M059J (cell line): ENCODE results near the gene SRM. TPM values are rescaled to one million over a fixed set of nuclear protein-coding genes. Genes with fewer than 3 reads are reported as not detected.
"Not testable (repeated sequence)": the region's sequence is repeated elsewhere in the genome, so short reads cannot be mapped to it uniquely, and the experiment has no call there.

Source experiments
- DNase-seq: peaks from one replicate; pipeline ENCODE4 v3.0.0-alpha.2; 2012; ENCODE audit warnings: low read depth
- total RNA-seq: library from RNA; depleted of rRNA; stranded (reverse); fragments of >200 nt; shearing (Covaris generic); gene quantifications from 2 replicates; pipeline ENCODE4 v1.2.3, GENCODE V29; 2014

The SRM gene
- total RNA-seq, 1 experiment from 2014 or later: 83.2 TPM

DNA sequence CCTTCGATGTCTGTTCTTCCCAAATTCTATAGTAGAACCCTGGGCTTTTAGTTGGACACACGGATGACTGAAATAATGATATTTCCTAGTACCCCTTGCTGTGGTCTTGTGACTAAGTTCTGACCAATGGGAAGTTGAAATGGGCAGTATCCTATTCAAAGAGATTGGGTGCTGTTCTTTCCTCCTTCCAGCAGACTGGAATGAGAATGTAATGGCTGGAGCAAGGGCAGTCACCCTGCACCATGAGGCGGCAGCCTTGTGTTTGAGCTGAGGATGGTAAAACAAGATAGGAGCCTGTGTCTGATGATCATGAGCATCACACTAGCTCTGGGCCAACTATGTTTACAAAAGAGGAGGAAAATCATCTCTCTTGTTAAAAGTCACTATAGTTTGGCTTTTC lies 5.1 kb upstream of the SRM start:
- DNase-seq: no peak

DNA sequence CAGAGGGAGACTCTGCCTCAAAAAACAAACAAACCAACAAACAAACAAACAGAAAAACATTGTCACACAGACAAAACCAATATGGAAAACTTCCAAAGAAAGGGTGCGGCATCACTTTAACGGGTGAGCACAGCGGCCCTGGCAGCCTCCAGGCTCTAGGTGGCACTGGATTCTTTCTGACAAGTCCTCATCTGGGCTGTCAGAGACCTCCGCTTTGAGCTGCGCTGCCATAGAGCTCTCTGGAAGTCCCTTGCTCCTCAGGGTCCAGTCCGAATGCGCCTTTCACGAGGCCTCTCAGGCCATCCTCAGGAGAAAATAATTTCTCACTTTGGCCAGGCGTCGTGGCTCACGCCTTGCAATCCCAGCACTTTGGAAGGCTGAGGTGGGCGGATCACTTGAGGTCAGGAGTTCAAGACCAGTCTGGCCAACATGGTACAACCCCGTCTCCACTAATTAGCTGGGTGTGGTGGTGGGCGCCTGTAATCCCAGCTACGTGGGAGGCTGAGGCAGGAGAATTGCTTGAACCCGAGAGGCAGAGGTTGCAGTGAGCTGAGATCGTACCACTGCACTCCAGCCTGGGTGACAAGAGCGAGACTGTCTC lies 4.2 kb upstream of the SRM start:
- peak; percentile 29 for DNase-seq

DNA sequence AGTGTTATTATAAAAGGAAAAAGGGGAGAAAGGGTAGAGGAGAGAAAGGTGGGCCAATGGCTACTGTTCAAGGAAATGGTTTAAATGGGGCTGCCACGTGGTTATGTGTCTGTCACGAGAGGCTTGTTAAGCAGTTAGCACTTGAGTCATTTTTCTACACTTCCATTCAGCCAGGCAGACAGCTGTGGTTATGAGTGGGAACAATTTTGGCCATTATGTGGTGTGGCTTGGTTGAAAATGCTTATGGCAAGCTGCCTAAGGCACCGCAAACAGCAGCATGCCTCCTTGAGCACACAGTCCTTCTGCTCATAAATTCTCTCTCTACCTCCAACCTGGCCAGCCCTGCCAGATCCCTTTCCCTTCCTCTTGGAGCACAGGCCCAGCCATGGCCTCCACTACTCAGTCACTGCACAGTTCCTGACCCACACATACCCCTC lies 3.2 kb upstream of the SRM start:
- DNase-seq: peak; percentile 95

DNA sequence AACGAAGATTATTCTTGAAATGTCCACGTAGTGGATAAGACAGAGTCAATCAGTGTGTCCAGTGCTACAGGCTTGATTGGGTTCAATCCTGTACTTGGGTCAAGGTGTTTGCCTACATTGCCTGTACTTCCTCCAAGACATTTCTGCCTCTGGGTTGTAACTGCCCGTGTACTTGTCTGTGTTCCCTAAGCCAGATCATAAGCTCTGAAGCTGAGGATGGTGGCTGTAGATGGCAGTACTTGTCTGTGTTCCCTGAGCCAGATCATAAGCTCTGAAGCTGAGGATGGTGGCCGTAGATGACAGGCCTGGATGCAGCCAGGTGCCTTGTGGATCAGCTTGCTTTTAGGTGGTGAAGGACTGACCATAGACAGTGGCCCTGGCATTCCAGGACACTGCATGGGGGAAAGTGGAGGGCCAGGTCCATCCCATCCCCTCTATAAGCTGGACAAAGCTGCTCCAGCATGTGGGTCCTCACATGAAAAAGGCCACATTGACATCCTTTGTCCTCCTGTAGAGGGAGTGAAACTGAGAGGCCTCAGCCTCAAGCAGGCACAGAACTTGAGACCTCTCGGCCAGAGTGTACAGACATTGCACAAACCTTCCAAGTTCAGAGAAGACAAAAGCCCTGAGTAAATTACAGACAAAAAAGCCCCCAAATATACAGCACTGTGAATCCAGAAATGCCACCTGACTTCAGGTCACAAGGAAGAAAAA lies 2.0 kb upstream of the SRM start:
- no peak for DNase-seq

DNA sequence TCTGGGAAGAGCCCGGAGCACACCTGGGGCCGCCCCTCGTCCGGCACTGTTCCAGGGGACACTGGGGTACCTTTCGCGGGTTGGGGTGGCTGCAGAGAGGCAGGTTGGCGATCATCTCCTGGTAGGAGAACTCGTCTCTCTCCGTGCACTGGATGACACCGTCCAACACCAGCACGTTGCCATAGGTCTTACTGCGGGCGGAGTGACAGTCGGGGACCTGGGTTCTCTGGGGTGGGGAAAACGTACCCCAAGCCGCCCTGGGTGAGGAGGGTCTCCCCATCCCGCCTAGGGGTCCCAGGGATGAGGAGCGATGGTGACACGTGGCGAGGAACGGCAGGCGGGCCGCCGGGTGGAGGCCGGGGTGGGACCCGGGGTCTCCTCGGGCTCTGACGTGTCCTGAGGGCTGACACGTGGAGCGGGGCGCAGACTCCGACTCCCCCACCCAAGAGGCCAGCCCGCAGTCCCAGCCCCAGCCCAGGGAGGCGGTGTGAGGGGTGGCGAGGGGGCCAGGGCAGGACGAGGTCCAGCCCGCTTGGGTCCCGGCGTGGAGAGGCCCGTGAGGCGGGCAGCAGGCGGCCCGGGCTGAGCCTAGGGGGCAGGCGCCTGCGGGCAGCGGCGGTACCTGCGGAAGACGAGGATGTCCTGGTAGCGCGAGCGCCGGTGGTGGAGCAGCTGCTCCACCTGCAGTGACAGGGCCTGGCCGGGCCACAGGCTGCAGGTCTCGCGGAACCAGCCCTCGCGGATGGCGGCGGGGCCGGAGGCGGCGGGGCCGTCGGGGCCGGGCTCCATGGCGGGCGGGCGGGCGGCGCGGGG lies 457 bp downstream of the SRM start:
- peak; percentile 30 for DNase-seq

DNA sequence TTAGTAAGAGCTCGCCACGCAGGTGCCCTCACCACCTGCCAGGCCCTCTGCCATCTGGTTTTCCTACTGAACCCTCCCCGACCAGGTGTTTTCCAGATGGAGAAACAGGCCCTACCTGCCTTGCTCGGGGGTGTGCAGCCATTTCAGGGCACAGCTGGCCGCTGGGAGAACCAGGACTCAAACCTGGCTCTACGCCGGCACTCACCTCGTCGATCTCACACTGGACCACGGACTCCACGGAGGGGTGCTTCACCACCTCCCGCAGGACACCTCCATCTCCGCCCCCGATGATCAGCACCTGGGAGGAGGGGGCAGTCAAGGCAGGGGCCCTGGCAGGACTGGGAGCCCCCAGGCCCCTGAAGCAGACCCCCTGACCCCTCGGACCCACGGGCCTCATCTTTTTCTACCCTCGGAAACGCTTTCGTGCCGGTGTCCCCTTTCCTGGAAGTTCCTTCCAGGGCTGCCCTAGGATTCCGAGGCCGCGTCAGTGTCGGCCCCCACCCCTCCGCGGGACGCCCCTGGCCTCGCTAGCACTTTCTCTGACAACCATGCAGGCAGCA lies 1.1 kb downstream of the SRM start:
- DNase-seq: no peak

DNA sequence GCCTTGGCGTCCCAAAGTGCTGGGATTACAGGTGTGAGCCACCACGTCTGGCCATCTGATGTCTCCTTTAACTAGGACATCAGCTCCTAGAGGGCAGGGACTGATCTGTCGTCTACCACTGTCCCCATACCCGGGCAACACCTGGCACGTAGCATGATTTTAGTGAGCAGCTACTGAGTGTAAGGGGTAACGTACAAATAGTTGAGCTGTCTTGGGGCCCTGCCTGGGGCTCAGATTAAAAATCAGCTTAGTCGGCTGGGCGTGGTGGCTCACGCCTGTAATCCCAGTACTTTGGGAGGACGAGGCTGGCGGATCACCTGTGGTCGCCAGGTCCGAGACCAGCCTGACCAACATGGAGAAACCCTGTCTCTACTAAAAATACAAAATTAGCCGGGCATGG lies 1.8 kb downstream of the SRM start:
- no peak for DNase-seq

DNA sequence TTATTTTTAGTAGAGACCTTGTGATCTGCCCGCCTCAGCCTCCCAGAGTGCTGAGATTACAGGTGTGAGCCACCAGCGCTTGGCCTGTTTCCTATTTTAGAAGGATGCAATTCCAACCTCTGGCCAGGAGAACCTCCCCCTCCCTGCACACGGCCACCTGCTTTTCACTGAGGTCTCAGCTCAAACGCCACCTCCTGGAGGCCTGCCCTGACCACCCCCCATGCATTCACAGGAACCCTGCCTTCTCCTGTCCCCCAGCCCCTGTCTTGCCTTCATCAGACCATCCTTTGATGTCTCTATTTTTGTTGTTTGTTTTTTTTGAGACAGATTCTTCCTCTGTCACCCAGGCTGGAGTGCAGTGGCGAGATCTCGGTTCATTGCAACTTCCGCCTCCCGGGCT lies 2.3 kb downstream of the SRM start:
- no peak for DNase-seq

DNA sequence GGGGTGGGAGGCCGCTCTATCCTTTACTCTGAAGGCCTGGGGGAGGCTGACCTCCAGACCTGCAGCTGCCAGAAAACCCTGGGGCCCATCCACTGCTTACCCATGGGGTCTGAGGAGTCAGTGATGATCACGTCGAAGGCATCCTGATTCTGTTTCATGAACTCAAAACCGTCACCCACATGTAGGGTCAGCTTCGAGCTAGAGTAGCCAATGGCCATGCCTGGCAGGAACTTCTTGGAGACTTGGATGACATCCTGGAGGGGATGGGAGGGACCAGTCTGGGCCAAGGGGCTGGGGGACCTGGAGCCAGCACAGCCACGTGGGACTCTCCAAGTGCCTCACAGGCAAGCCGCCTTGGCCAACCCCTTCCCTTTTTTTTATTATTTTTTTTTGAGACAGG lies 3.3 kb downstream of the SRM start:
- no peak for DNase-seq

DNA sequence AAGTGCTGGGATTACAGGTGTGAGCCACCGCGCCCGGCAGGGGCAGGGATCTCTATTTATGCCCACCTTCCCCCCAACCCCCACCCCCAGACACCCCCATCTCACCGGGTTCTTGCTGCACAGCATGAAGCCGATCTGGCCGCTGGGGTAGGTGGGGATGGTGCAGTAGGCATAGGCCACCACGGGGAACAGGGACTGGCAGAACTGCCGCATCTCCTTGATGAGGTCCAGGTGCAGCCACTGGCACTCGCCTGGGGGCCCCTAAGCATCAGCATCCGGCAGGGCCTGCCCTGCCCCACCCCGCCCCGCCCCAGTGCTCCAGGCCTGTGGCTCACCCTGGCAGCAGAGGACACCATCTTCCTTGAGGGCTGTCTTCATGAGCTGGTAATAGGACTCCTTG lies 4.1 kb downstream of the SRM start:
- DNase-seq: no peak

DNA sequence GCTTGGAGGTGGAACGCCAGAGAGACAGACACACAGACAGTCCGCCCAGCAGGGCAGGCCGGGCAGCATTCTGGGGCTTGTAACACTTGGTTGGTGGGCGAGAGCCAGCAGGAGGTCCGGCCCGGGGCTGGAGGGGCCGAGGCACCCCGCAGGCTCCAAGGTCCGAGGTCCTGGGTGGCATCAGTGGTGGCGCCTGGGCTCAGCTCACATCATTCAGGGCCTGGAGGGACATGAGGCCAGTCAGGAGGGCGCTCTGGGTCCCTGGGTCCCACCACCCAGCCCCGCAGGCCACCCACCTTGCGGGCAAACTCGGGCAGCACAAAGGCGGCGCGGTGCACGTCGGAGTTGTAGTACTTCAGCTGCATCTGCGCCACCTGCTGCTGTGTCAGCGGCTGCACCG lies 5.2 kb downstream of the SRM start:
- no peak for DNase-seq

DNA sequence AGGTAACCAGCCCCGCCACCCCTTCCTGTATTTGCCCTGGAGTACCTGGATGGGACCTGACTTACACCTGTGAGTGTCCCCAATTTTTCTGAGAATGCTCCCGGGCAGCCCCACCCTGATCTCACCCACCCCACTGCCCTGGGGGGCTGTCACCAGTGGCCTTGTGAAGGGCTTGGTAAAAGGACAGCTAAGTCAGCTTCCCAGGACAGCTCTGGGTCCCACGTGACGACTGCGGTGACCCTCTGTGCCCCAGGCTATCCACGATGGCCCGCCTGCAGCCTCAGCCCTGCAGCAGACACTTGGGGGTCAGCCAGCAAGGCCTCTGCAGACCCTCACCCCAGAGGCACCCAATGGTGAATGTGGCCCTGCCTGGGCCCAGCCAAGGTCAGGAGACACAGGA lies 5.6 kb downstream of the SRM start:
- DNase-seq: no peak

DNA sequence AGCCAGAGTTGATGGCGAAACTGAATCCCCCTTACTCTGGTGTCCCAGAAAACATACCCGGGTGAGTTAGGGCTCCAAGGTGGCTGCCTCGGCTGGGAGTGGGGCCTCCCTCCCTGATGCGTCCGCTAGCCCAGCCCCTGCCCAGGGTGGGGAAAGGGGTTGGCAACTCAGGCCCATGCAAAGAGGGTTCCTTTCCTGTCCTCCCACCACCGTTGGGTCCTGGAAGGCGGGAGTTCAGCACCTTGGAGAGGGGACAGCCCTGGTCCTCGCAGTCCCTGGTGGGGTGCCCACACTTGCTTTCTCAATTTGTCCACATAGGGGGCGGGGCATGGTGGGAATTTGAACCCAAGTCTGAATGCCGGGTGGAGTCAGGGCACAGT lies 6.1 kb downstream of the SRM start:
- peak; percentile 21 for DNase-seq

DNA sequence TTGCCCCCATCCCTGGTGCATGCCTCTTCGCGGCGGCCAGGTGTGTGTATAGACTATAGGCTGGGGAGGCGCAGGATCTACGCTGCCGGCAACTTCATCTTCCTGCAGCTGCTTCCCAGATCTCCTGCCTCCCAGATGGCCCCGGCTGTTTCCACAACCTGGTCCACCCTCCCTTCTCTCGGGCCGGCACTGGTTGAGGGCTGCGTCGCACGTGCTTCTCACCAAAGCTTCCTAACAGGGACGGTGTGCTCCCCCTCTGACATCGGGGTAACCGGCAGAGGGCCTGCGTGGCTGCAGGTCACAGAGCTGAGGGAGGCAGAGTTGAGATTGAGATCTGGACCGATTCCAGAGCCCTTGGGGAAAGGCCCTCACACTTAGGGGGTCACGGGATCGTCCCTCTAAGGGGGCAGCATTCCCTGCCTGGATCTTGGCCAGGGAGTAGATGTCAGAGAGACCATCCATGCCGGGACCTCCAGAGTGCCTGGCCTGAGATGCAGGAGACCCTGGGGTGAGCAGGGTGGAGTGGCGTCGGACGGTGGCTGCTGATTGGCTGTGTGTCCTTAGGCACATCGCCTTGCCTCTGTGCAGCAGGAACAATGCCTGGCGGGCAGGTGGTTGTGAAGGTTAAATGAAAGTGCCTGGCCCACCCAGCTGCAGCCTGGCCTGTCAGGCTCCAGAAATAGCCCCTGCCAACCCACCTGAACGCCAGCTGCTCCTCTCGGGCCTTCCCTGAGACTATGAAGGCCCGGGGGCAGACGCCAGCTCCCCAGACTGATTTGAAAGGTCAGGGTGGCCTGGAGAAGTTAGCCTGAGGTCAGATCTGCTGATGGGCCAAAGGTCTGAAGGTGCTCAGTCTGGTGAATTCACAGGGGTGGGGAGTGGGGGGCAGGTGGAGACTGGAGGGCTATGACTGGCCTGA lies 6.7 kb downstream of the SRM start:
- DNase-seq: no peak

DNA sequence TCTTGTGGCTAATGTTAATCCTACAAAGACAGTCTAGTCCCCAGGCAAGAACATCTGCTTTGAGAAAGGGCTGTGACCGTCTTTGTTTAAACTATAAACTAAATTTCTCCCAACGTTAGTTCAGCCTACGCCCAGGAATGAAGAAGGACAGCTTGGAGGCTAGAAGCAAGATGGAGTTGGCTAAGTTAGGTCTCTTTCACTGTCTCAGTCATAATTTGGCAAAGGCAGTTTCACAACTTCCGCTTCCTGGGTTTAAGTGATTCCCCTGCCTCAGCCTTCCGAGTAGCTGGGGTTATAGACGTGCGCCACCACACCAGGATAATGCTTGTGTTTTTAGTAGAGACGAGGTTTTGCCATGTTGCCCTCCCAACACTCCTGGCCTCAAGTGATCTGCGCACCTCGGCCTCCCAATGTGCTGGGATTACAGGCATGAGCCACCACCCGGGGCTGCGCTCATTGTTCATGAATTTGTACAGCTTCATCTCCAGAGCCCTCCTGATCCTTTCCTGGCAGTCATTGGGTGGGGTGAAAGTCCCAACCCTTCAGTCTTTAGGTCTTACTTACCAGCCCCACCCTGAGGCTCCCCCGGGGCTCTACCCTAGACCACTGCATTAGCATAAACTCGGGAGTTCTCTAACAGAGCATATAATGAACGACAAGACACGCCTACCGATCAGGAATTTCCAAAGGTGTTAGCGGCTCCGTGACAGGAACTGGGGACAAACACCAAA lies 7.9 kb downstream of the SRM start:
- no peak for DNase-seq

DNA sequence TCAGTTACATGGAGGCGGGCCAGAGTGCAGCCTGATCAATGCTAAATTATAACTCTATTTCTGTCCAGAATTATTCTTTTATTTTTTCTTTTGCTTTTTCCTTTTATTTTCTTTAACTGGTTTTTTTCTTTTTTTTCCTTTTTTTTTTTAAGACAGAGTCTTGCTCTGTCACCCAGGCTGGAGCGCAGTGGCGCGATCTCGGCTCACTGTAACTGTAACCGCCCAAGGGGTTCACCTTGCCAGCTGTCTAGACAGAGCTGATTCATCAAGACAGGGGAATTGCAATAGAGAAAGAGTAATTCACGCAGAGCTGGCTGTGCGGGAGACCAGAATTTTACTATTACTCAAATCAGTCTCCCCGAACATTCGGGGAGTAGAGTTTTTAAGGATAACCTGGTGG lies 8.7 kb downstream of the SRM start:
- not testable (repeated sequence) for DNase-seq

DNA sequence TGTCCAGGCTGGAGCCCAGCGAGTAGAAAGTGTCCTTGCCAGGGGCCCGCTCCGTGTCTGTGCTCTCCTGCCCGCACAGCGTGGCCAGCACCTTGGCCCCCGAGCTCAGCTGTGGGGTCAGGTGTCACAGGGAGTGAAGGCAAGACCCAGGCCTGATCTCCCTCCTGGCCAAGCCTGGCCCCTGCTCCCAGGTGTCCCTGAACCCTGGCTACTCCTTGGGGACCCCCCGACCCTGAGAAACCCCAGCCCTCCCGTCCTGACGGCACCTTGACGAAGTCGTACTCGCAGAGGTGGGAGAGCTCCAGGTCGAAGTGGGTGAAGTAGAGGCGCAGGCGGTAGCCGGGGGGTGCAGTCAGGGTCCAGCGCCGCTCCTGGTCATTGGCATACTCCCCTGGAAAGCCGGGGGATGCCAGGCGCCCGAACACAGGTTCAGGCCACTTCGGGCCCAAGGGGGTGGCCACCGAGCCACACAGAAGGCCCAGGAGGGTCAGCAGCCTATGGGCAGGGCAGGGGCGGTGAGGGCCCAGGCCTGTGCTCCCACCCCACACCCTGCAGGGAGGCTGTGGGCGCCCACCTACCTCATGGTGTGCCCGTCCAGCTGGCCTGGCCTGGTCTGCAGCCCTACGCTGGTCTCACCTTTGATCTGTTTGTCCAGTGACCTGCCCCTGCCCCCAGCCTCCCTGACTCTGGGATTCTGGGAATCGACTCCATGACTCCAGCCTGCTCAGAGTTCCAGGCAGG lies 13.0 kb downstream of the SRM start, which contains the start of gene MASP2:
Gene MASP2 (minus strand): TSS at position 615 of the 741 bp plus-strand sequence. CDS start 32 bp downstream, at position 583.
- DNase-seq: no peak

DNA sequence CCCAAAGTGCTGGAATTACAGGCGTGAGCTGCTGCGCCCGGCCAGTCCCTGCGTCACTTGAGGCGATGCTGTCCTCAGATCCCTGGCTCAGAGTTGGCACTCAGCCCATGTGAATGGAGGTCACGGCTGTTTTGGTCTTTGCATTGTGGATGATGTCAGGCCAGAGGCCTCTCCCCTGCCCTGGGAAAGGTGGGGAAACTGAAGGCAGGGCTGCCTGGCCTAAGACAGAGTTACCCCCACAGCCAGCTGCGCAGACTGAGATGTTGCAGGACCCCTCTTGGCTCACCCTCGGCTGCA lies 13.6 kb downstream of the SRM start:
- no peak for DNase-seq

DNA sequence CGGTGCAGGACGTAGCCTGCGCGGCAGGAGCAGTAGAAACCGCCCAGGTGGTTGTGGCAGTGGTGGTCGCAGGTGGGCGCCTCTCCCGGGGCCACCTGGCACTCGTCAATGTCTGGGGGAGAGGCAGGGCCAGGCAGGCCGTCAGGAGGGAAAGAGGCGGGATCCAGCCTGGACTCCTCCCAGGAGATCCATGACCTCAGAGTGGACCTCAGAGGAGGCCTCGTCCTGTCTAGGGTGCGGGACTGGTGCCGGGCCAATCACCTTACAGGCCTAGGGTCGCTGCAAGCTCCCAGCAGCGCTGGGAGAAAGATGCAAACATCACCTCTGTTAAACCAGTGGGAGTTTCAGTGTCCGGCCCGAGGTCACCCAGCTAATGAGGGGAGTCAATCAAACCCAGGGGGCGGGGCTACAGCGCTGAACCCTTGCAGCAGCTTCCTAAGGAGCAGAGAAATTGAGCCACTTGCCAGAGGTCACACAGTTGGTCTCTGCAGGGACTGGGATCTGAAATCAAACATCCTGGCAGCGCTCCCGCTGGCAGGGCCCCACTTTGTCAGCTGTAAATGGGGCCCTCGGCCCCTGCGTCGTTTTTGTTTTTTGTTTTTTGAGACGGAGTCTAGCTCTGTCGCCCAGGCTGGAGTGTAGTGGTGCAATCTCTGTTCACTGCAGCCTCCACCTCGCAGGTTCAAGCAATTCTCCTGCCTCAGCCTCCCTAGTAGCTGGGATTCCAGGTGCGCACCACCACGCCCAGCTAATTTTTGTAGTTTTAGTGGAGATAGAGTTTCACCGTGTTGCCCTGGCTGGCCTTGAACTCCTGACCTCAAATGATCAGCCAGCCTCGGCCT lies 14.2 kb downstream of the SRM start:
- DNase-seq: no peak
